GM18517 (cell line): ENCODE measurements around the gene BACH2.
"Not testable (repeated sequence)": the region's sequence is repeated elsewhere in the genome, so short reads cannot be mapped to it uniquely, and the experiment has no call there.

Experiments used
- ATAC-seq: cut with Tn5 transposase; IDR thresholded peaks from one replicate; pipeline ENCODE4 v1.9.1; 2021; ENCODE audit warnings: mild to moderate bottlenecking, moderate library complexity; ENCODE audit not compliant: unreplicated experiment

The BACH2 gene

DNA sequence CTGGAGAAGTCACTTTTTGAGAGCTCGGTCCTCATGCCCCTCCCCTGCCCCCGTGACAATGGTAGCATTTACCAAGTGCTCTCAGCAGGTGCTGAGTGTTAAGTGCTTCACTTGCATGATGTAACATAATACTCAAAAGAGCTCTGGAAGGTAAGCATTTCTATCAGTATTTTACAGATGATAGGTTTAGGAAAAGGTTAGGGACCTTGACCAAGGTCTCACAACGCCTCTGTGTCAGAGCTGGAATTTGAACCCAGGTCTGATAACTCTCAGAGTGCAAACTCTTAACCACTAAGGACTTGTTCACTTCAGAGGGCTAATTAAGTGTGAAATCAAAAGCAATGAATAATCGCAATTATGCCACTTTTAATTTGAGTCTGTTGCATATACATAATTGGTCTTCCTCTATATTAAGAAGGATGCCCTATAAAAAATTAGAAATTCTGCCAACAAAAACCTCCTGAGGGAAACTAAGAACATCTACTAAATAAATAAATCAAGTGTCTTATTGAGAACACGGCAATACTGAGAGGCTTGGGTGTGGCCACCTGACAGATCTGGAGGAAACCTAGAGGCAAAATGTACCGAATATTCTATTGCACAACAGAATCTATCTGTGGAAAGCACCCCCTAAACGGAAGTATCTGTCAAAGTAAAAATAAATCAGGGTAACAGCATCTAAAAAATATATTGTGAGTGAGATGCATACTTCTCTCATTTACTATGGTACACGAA, 109.8 kb downstream of the BACH2 start:
- ATAC-seq: no peak

DNA sequence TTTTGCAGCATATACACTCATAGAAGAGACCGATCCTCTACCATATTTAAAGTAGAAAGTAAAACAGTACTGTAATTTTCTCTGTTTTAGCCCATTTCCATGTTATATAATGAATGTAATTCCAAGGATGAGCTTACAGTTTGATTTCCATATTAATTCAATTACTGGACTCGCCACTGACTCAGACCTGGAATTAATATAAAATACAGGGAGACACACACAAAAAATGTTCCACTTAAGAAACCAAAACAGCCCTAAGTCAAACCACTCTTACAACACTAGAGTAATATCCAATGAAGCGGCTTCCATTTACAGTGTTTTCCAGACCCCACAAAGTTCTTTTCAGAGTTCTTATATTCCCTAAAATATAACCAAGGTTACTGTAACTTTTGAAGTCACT, 110.6 kb downstream of the BACH2 start:
- ATAC-seq: no peak

DNA sequence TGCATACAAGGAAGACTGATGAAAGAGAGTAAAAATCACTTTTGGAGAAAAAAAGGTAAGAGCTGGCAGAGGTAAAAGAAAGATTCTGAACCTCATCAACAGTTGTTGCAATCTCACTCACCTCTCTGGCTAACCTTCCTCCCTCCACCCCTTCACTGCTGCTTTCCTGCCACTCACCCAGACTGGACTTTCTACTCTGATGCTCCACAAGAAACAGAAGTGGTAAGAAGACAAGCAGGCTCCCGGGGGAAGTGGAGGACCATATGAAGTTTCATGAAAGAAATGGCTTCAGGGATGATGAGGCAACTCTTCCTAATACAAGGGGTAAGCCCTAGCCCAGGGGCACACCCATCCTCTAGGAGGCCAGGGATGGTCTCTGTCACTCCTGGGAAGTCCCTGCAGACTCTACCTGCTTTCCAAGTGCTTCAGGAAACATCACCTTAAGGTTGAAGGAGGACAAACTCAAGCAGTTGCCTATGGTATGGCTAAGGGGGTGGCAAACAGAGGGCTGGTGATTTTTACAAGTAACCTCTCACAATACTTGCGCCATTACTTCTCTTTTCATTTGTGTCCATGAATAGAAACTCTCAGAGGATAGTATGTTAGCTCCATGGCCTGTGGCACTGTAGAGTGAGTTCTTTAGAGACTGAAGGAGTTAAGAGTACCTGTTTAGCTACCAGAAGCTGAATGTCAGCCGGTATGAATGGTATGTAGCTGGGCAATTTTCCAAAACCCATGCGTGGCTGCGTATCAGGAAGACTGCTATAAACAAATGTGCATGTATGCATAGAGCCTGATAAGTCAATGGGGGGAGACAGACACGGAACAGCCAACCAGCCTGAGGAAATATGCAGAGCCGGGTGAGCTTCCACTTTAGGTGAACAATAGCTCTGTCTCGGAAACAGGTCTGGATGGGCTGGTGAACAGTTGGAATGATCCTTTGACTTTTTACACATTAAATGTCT, 112.0 kb downstream of the BACH2 start:
- no peak for ATAC-seq

DNA sequence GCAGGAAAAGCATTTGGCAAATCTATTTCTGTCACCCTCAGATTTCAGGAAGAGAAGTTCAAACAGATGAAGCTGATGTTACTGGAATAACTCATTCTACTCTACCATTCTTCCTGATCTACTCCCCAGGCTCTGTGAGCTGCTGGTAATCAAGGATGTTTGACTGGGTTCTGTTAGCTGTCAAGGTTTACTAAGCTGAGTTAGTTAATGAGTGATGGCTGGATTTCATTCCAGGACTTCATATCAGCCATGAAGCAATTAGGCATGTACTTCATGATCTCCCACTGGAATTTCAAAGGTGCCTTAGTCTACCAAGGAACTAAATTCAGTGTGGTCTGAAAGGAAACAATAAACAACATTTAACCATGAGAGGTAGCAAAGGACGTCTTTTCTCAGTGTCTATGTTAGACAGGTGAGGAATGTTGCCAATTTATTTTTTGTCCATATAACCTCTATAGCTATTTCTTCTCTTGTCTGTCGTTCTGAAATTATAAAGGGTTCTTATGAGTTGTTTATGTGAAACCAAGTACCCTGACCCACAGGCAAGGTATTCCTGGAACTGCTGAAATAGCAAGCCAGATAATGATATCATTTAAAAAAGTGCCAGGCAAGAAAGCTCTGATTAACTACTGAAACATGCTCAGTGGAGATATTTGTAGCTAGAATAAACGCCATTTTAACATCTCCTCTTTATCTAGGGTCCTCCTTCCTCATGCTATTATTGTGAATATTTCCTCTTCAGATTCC, 112.9 kb downstream of the BACH2 start:
- no peak for ATAC-seq

DNA sequence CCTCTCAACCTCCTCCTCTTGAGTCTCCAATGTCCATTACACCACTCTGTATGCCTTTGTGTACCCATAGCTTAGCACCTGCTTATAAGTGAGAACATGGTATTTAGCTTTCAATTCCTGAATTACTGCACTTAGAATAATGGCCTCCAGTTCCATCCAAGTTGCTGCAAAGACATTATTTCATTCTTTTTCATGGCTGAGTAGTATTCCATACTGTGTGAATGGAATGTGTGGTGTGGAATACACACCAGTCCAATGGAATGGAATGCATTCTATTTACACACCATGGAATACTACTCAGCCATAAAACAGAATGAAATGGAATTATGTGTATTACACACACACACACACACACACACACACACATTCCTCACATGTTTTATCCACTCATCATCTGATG, 116.1 kb downstream of the BACH2 start:
- no peak for ATAC-seq

DNA sequence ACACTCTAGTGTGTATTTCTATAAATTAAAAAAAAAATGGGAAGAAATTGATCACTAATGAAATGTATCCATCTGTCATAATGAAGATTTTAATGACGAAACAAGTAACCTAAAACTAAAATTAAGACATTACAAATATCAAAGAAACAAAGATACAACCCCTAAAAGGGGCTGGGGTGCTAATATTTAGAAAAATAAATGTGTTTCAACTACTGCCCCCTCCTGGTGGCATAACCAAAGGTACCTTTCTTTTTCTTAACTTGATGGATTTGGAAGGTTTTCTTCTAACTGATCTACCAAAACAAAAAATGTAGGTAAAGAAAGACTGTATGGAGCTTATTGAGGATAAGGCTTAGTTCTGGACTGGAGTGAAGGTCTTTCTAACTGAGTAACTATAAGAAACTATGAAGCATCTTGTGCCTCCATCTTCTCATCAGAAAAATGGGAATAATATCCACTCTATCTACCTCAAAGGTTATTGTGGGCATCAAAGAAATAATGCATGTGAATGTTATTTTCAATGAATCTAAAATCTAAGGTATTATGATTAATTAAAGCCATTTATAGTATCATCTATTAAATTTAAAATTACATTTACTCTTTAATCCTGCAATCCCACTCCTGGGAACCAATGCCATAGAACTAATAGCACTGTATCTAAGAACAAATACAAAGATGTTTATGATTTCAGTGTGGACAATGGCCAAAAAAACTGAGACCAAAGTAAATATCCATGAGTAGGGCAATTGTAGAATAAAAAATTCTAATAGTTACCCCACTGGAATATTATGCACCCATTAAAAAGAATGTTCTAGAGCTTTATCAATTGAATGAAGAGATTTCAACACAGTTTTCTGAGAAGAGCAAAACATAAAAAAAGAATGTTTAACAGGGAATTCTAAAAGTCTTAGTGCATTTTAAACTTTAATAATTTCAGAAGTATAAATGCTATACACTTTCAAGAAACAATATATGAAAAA, 117.2 kb downstream of the BACH2 start:
- ATAC-seq: no peak

DNA sequence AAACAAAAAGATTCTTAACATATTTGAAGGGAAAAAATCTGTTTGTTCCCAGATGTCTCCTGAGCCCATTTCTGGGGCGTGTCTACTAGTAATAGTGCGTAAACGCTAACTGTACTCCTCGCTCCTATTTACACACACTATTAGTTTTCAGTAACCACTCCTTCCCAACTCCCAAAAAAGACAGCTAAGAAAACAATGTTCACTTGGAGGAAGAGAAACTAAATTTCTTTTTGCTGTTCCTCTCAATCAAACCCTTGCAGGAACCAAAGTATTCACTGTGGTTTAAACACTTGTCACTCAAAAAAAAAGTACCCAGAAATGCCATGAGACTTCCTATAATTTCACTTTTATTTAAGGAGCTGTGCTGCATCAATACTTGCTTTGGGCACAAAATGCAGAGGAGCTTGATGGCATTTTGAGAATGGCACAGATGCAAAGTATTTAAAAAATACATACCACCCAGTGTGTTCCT, 118.2 kb downstream of the BACH2 start:
- ATAC-seq: no peak

DNA sequence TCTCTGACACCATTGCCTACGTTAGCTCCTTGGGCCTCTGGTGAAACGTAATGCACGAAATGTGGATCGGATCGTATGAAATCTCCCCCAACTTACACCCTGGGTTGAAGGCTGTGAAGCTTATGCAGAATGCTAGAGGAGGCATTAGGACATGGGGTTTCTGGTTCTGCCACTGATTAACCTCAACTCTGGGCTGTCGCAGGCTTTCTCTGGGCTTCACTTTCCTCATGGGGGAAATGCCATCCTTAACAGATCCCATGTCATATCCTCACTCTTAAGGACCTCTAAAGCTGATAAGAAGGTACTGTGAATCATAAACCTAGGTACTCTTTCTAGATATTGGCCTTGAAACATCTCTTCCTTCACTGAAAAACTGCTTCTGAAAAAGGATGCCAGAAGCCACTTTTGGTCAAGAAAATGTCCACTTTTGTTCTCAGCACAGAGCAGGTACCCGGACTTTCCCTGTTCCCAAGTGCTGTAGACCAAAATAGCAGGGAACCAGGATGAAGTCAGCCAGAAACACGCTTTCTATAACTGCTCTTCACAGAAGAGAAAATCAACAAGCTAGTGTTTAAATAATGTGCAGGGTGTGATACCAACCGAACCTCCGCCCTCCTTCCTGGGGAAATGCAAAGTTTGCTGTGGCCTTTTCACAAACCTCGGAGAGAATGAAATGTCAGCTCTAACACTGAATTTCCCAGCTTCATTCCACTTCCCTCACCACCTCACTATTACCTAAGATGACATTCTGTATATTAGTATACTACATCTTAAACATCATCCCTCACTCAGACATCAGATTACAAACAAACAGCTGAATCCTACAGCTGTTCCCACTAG, 118.9 kb downstream of the BACH2 start:
- ATAC-seq: no peak

DNA sequence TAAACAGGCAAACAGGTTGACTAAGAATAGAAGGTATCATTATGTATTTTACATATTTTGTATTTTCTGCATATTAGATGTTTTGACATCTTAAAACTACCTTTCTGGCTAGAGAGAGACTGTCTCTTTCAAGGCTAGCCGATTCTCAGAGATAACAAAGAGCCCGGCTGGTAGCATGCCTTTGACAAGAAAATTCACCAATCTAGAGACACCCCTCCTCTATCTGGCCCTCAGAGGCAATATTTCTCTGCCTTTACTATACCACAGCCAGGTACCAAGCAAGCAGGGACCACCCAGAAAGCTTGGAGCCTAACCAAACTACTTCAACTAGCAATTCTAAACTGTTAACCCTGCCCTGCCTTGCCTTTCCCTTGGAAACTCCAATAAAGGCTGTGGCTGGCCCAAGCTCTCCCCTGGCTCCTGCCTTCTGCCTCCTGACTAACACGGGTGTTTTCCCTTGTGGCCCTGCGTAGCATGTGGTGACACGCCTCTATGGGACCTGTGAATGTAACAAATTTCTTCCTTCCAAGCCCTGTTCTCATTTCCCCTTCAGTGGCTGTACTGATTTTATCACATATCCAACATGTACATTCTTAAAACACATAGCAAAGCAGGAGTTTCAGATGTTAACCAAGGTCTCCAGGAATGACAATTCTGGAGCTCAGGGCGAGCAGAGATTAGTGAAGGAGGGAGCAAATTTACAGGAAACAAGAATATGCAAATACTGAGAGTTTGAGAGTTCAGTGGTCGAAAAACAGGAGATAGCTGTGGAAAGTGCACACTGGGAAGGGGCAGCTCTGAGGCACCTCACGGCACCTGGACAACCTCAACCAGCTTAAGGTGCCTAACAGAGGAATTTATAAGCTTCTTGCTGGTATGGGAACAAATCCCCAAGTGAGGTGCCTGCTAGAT, 120.8 kb downstream of the BACH2 start:
- ATAC-seq: no peak

DNA sequence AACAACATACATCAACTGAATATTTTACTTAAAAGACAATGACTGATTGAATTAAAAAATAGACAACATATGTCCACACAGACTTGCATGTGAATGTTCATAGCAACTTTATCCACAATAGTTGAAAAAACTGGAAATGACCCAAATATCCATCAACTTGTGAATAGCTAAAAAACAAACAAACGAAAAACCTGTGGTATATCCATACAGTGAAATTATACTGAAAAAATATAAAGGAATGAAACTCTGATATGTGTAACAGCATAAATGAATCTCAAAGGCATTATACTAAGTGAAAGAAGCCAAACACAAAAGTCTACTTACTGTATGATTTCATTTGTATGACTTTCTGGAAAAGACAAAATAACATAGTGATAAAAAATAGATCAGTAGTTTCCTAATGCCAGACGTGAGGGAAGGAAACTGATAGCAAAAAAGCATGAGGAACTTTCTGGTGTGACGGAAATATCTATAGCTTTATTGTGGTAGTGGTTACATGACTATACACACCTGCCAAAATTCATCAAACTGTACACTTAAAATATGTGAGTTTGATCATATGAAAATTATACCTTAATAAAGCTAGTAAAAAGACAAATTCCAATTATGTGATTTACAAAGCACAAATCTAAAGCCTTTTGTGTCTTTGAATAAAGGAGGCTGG, 123.2 kb downstream of the BACH2 start:
- ATAC-seq: no peak

DNA sequence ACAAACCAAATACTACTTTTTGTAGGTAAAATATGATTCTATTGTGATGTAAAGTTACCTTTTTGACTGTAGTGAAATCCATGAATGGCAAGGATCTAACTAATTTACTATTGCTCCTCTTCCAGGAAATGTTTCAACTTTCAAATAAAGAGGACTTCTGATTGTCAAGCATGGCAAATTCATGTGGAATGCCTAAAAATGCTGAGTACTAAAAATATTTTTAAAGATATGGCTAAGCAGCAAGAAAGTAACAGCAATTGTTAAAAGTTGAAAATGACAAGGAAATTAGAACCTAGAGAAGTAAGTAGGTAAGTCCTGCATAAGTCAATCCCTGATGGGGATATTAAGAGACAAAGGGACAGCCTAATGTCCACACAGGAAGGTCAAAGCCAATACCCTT, 126.0 kb downstream of the BACH2 start:
- ATAC-seq: no peak

DNA sequence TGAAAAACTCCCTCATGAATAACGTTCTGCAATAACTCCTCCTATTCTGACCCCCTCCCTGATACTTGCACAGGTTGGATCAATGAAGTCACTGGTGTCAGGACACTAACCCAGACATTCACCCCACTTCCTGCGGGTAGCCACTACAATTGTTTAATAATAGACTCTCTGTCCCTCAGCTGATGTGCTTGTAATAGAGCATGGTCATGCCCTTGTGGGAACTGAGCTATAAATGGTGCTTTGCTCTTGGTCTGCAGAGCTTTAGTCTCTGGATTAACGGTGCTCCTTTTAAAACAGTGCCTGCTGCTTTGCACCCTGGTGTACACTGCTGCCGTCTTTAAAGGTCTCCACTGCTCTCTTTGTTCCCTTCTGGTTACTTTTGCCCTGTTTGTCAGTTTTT, 127.3 kb downstream of the BACH2 start:
- ATAC-seq: no peak

DNA sequence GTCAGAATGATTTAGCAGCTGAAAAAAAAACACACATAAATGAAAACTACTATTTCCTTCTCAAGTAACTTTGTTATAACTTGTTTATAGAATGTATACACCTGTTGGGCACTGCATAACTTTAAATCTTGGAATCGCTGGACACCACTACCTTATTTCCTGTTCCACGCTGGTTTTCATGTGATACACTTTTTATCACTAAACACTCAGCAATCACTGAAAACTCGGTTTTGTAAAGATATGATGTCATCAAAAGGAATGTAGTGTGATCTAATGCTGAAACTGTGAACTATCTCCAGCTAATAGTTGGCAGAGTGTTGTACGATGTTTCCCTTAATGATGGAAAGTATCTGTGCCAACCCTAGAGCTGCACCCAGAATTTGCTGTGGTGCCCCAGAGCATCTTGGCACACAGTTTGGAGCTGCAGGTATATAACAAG, 127.9 kb downstream of the BACH2 start:
- no peak for ATAC-seq

DNA sequence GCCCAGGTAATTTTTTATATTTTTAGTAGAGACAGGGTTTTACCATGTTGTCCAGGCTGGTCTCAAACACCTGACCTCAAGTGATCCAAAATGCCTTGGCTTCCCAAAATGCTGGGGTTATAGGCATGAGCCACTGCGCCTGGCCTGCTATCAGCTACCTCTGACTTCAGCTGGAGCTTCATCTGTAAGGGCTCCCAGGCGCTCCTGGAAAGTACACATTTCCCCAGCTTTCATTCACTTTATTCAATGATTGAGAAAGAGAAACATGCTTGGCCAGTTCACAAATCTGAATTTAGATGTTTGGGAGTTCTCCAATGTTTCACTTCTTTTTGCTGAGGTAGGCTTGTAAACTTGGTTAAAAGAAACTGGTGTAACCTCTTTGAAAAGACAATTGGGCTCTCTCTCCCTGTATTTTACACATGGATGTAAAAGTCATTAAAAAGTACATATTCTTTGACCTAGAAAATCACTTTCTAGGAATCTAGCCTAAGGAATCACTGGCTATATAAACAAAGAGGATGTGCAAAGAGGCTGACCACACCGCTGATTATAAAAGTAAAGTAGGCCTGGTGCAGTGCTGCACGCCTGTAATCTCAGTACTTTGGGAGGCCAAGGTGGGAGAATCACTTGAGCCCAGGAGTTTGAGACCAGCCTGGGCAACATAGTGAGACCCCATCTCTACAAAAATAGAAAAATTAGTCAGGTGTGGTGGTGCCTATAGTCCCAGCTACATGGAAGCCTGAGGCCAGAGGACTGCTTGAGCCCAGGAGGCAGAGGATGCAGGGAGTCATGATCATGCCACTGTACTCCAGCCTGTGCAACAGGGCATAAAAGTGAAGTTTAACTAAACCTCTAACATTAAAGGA, 128.9 kb downstream of the BACH2 start:
- ATAC-seq: no peak

DNA sequence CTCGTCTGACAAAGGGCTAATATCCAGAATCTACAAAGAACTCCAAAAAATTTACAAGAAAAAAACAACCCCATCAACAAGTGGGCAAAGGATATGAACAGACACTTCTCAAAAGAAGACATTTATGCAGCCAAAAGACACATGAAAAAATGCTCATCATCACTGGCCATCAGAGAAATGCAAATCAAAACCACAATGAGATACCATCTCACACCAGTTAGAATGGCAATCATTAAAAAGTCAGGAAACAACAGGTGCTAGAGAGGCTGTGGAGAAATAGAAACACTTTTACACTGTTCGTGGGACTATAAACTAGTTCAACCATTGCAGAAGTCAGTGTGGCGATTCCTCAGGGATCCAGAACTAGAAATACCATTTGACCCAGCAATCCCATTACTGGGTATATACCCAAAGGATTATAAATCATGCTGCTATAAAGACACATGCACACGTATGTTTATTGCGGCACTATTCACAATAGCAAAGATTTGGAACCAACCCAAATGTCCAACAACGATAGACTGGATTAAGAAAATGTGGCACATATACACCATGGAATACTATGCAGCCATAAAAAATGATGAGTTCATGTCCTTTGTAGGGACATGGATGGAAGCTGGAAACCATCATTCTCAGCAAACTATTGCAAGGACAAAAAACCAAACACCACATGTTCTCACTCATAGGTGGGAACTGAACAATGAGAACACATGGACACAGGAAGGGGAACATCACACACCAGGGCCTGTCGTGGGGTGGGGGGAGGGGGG, 130.3 kb downstream of the BACH2 start:
- ATAC-seq: not testable (repeated sequence)
